HEK293 (cell line): ENCODE measurements around the gene TCTN2.

Experiments used
- CTCF ChIA-PET: fragments of 350-600 bp; formaldehyde crosslinking; extraction: SDS; loops from one replicate; lab custom pipeline; 2021; ENCODE audit warnings: antibody characterized with exemption; lab: Yijun Ruan, JAX
- POLR2A ChIA-PET: fragments of 300-600 bp; formaldehyde crosslinking; extraction: SDS; loops from one replicate; lab custom pipeline; 2020; ENCODE audit warnings: antibody characterized with exemption, inconsistent platforms; lab: Yijun Ruan, JAX
- H3K27ac ChIP-seq: fragments of 200-500 bp; sonication (Bioruptor generic); 2 replicates; pipeline ENCODE4 v1.5.1; 2014; ENCODE audit warnings: low read depth, low read length, control low read depth, inconsistent platforms; ENCODE audit errors: extremely low read depth
- H3K36me3 ChIP-seq, 2 experiments: fragments of 200-500 bp in 1 of 2; sonication (Bioruptor generic) in 1 of 2; 1 replicate in 1 of 2; 2 replicates in 1 of 2; pipeline ENCODE4 v1.5.1; 2014 to 2017; ENCODE audit warnings: inconsistent platforms in 2 of 2, low read length in 2 of 2; ENCODE audit not compliant: control insufficient read depth in 2 of 2, insufficient read depth in 1 of 2
- H3K4me1 ChIP-seq: fragments of 200-500 bp; sonication (Bioruptor generic); 2 replicates; pipeline ENCODE4 v1.5.1; 2014; ENCODE audit warnings: mild to moderate bottlenecking, low read length, inconsistent platforms; ENCODE audit not compliant: control insufficient read depth, insufficient read depth
- H3K4me3 ChIP-seq: 2 replicates; pipeline ENCODE4 v1.5.1; 2011; ENCODE audit warnings: low read depth, mild to moderate bottlenecking, control low read depth, low read length, moderate library complexity
- H3K9me3 ChIP-seq: fragments of 200-500 bp; sonication (Bioruptor generic); 2 replicates; pipeline ENCODE4 v1.5.1; 2014; ENCODE audit warnings: low read depth, low read length, inconsistent platforms; ENCODE audit not compliant: control insufficient read depth, insufficient read depth
- EGR2 ChIP-seq: fragments of 450-650 bp; formaldehyde crosslinking; IDR thresholded peaks from 2 replicates; pipeline ENCODE4 v1.5.1; 2016; ENCODE audit warnings: low read depth, missing biosample characterization, missing genetic modification characterization
- KLF7 ChIP-seq: fragments of 450-650 bp; formaldehyde crosslinking; IDR thresholded peaks from 2 replicates; pipeline ENCODE4 v1.5.1; 2016; ENCODE audit warnings: missing biosample characterization, missing genetic modification characterization, borderline replicate concordance
- RBAK ChIP-seq: fragments of 450-650 bp; formaldehyde crosslinking; IDR thresholded peaks from 2 replicates; pipeline ENCODE4 v1.5.1; 2016; ENCODE audit warnings: missing biosample characterization, missing genetic modification characterization
- SP2 ChIP-seq: fragments of 450-650 bp; formaldehyde crosslinking; IDR thresholded peaks from 2 replicates; pipeline ENCODE4 v1.5.1; 2016; ENCODE audit warnings: missing biosample characterization, missing genetic modification characterization
- SP3 ChIP-seq: fragments of 450-650 bp; formaldehyde crosslinking; IDR thresholded peaks from 2 replicates; pipeline ENCODE4 v1.5.1; 2016; ENCODE audit warnings: missing biosample characterization, missing genetic modification characterization
- TRIM28 ChIP-seq: IDR thresholded peaks from 2 replicates; pipeline ENCODE4 v1.6.1; 2011; ENCODE audit warnings: low read length, control low read depth, borderline replicate concordance
- YY1 ChIP-seq: fragments of 450-650 bp; formaldehyde crosslinking; IDR thresholded peaks from 2 replicates; pipeline ENCODE4 v1.5.1; 2018; ENCODE audit warnings: missing biosample characterization, missing genetic modification characterization
- ZBTB17 ChIP-seq: fragments of 450-650 bp; formaldehyde crosslinking; IDR thresholded peaks from 2 replicates; pipeline ENCODE4 v1.5.1; 2016; ENCODE audit warnings: missing biosample characterization, missing genetic modification characterization
- ZBTB48 ChIP-seq: fragments of 450-650 bp; formaldehyde crosslinking; IDR thresholded peaks from 2 replicates; pipeline ENCODE4 v1.5.1; 2016; ENCODE audit warnings: missing biosample characterization, missing genetic modification characterization
- ZEB2 ChIP-seq: fragments of 450-650 bp; formaldehyde crosslinking; IDR thresholded peaks from 2 replicates; pipeline ENCODE4 v1.5.1; 2016; ENCODE audit warnings: missing biosample characterization, missing genetic modification characterization
- ZNF155 ChIP-seq: fragments of 450-650 bp; formaldehyde crosslinking; IDR thresholded peaks from 2 replicates; pipeline ENCODE4 v1.5.1; 2016; ENCODE audit warnings: missing biosample characterization, missing genetic modification characterization
- ZNF214 ChIP-seq: fragments of 450-650 bp; formaldehyde crosslinking; IDR thresholded peaks from 2 replicates; pipeline ENCODE4 v1.5.1; 2017; ENCODE audit warnings: missing biosample characterization, mild to moderate bottlenecking, missing genetic modification characterization, borderline replicate concordance
- ZNF221 ChIP-seq: fragments of 450-650 bp; formaldehyde crosslinking; IDR thresholded peaks from 2 replicates; pipeline ENCODE4 v1.5.1; 2017; ENCODE audit warnings: missing biosample characterization, missing genetic modification characterization, borderline replicate concordance
- ZNF324 ChIP-seq: fragments of 450-650 bp; formaldehyde crosslinking; IDR thresholded peaks from 2 replicates; pipeline ENCODE4 v1.5.1; 2016; ENCODE audit warnings: missing biosample characterization, missing genetic modification characterization
- ZNF37A ChIP-seq: fragments of 450-650 bp; IDR thresholded peaks from 2 replicates; pipeline ENCODE4 v1.5.1; 2018; ENCODE audit warnings: missing biosample characterization, missing genetic modification characterization
- ZNF423 ChIP-seq: fragments of 450-650 bp; formaldehyde crosslinking; IDR thresholded peaks from 2 replicates; pipeline ENCODE4 v1.5.1; 2016; ENCODE audit warnings: missing biosample characterization, missing genetic modification characterization
- ZNF530 ChIP-seq: fragments of 450-650 bp; formaldehyde crosslinking; IDR thresholded peaks from 2 replicates; pipeline ENCODE4 v1.5.1; 2016; ENCODE audit warnings: low read depth, missing biosample characterization, missing genetic modification characterization
- ZNF548 ChIP-seq: fragments of 450-650 bp; formaldehyde crosslinking; IDR thresholded peaks from 2 replicates; pipeline ENCODE4 v1.5.1; 2016; ENCODE audit warnings: missing biosample characterization, missing genetic modification characterization
- ZNF600 ChIP-seq: fragments of 450-650 bp; formaldehyde crosslinking; IDR thresholded peaks from 2 replicates; pipeline ENCODE4 v1.5.1; 2016; ENCODE audit warnings: missing biosample characterization, missing genetic modification characterization
- ZNF76 ChIP-seq: fragments of 450-650 bp; formaldehyde crosslinking; IDR thresholded peaks from 2 replicates; pipeline ENCODE4; 2016; ENCODE audit warnings: low read depth, missing biosample characterization, missing genetic modification characterization, borderline replicate concordance
- ZNF777 ChIP-seq: fragments of 450-650 bp; formaldehyde crosslinking; IDR thresholded peaks from 2 replicates; pipeline ENCODE4 v1.5.1; 2017; ENCODE audit warnings: missing biosample characterization, missing genetic modification characterization, borderline replicate concordance
- TF ChIP-seq, protein P1 (sequence below): fragments of 450-650 bp; formaldehyde crosslinking; IDR thresholded peaks from 2 replicates; pipeline ENCODE4 v1.5.0; 2017; ENCODE audit warnings: missing biosample characterization, missing genetic modification characterization, borderline replicate concordance
- TF ChIP-seq, protein P2 (sequence below): fragments of 450-650 bp; formaldehyde crosslinking; IDR thresholded peaks from 2 replicates; pipeline ENCODE4 v1.5.1; 2016; ENCODE audit warnings: missing biosample characterization, missing genetic modification characterization
- TF ChIP-seq, protein P3 (sequence below): fragments of 450-650 bp; formaldehyde crosslinking; IDR thresholded peaks from 2 replicates; pipeline ENCODE4 v1.5.1; 2016; ENCODE audit warnings: missing biosample characterization, missing genetic modification characterization

TCTN2 gene

DNA sequence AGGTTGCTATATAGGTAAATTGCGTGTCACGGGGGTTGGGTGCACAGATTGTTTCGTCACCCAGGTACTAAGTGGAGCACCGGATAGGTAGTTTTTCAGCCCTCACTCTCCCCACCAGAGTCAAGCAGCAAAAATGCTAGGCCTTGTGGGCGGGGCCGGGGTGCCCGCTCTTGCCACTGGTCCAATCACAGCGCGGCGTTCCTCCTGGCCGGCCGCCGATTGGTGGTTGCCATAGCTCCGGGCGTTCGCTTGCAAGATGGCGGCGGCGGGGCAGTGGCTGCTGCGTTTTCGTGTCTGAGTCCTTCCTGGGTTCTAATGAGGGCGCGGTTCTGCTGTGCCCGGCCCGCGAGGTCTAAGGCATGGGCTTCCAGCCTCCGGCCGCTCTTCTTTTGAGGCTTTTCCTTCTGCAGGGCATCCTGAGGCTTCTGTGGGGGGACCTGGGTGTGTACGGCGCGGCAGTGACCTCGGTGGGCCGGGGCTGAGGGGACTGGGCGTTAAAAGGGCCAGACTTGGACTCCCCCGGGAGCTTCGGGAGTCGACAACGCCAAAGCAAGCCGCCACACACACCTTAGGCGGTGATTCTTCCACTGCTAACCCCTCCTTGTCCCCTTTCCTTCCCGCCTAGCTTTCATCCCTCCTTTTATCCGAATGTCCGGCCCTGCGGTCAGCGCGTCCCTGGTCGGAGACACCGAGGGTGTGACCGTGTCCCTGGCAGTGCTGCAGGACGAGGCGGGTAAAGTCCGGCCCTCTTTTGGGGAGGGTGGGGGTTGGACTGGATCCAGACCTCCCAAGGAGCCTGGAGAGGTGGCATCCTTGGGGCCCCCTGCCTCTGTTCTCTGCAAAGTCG lies at the start of gene TCTN2 (continued):
- TF ChIP-seq YY1 (tag by site-specific recombination) (peak; percentile 87), EGR2 (tag by site-specific recombination) (no peak), SP2 (tag by site-specific recombination) (peak; percentile 84), KLF7 (tag by site-specific recombination) (0 out of 2 replicates have a peak, but pooled peaks have one; percentile 45), SP3 (tag by site-specific recombination) (peak; percentile 35; the same call in 1 of the 2 replicates)
- TF ChIP-seq, protein P1, sequence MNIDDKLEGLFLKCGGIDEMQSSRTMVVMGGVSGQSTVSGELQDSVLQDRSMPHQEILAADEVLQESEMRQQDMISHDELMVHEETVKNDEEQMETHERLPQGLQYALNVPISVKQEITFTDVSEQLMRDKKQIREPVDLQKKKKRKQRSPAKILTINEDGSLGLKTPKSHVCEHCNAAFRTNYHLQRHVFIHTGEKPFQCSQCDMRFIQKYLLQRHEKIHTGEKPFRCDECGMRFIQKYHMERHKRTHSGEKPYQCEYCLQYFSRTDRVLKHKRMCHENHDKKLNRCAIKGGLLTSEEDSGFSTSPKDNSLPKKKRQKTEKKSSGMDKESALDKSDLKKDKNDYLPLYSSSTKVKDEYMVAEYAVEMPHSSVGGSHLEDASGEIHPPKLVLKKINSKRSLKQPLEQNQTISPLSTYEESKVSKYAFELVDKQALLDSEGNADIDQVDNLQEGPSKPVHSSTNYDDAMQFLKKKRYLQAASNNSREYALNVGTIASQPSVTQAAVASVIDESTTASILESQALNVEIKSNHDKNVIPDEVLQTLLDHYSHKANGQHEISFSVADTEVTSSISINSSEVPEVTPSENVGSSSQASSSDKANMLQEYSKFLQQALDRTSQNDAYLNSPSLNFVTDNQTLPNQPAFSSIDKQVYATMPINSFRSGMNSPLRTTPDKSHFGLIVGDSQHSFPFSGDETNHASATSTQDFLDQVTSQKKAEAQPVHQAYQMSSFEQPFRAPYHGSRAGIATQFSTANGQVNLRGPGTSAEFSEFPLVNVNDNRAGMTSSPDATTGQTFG (tag by site-specific recombination): no peak

DNA sequence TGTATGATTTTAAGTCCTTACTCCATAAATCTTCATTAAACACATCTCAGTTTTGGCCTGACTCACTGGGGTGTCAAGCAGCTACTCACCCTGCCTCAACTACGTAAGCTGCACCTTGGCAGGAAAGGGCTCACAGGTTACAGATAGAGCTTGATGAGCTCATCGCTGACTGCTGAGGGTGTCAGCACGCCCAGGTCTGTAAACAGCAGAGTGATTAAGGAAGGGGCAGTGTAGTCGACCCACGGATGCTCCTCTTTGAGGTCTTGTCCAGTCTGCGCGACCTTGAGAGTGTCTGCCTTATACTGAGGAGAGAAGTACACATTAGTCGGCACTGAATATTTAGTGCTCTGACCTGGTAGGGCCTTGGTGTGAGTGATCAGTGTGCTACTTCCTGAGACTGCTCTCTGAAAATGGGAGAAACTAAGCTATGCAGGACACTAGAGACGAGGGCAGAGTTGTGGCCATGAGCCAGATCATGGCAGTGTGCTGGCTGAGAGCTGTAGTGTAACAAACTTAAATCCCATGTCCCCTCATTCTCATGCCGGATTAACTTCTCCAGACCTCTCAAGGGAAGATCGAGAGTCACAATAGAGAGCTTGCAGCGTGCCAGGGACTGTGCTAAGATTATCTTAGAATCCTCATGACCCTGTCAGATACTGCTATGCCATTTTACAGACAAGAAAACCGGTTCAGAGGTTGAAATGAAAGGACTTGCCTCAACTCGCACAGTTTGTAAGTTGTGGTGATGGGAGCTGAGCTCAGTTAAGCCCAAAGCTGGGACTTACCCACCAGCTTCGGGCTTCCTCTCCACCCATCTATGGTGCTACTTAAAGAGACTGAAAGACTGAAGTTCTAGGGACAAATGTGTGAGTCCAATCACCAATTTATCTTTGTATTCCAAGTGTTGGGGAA lies 49.0 kb upstream of the TCTN2 start:
- H3K4me1 ChIP-seq: no peaks in the 10 kb centered on the region
- no peaks in the 10 kb centered on the region for H3K9me3 ChIP-seq
- H3K27ac ChIP-seq: no peak overlapping the region
- H3K4me3 ChIP-seq: no peak overlapping the region
- CTCF ChIA-PET: interaction anchor here (0.6 kb wide), 1 partner anchor 181 kb away, joined by 3 read pairs; no protein-coding TSS in a partner anchor
- peaks cover 73 to 90% of the 10 kb centered on the region in 2 experiments for H3K36me3 ChIP-seq
- peak; percentile 23; the same call in 1 of the 2 replicates for TF ChIP-seq ZNF600 (tag by site-specific recombination)
- peak; percentile 49; the same call in 1 of the 2 replicates for TF ChIP-seq ZBTB17 (tag by site-specific recombination)
- no peak for TF ChIP-seq ZEB2 (tag by site-specific recombination)
- POLR2A ChIA-PET: interaction anchor here (1.3 to 1.8 kb wide), 2 partner anchors 19 to 389 kb away, joined by 4 to 6 read pairs; partner anchors contain the start of genes DDX55, MPHOSPH9 and MTRFR

DNA sequence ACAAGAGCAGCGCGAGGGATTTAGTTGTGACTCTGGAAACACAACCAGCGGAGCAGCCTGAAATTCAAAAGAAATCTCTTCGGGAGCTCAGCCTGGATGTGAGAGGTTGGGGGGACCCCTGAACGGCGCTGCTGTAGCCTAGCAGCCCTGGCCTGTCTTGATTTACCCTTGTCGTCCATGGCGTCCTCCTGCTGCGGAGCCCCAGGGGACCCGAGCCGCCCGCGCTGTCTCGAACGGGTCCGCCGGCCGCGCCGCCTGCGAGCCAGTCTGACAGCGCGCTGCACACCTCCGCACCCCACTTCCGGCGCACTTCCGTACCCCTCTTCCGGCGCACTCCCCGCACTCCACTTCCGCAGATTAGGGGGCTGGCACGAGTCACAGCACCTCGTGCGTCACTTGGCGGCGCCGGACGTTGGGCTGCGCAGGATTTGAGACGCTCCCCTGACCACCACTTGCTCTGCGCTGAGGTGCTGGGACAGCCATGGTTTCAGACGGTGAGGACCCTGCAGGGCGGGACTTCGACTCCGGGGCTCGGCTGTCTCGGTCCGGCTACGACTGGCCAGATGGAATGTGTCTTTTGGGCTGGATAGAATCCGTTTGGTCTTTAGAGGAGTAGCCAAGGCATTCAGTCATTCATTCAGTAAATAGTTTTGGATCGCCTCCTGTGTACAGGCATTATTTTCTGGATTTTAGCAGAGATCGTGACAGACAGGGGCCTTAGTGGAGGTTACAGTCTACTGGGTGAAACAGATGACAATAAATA lies 37.4 kb upstream of the TCTN2 start, which contains the start of the genes EIF2B1 and GTF2H3:
Gene EIF2B1 (minus strand): TSS at position 308 of the 763 bp plus-strand sequence. CDS start 129 bp downstream, at position 179.
Gene GTF2H3 (plus strand): TSS at position 451 of the 763 bp plus-strand sequence. CDS start 31 bp downstream, at position 482.
- Histone ChIP-seq H3K4me3 (peak within 1 kb of the TSS; percentile 71), H3K27ac (peak within 1 kb of the TSS; percentile 89), H3K36me3 (peaks cover 24% of the 10 kb centered on the region in 2 experiments), H3K9me3 (no peaks in the 10 kb centered on the region), H3K4me1 (0 out of 2 replicates have a peak, but pooled peaks cover 5% of the 10 kb centered on the region)
- POLR2A ChIA-PET: interaction anchor here (0.6 to 1.2 kb wide), 3 partner anchors 10 to 293 kb away, joined by 4 to 6 read pairs (median 5); partner anchors contain the start of gene ATP6V0A2
- CTCF ChIA-PET: no interaction called here
- TF ChIP-seq ZNF530 (no peak), ZNF155 (tag by site-specific recombination) (no peak), ZNF76 (peak; percentile 77), ZNF214 (tag by site-specific recombination) (no peak), ZNF37A (tag by site-specific recombination) (no peak), RBAK (tag by site-specific recombination) (no peak), ZNF324 (tag by site-specific recombination) (no peak), ZNF423 (tag by site-specific recombination) (peak; percentile 53; the same call in 1 of the 2 replicates), TRIM28 (no peak), ZNF221 (tag by site-specific recombination) (no peak), ZNF548 (tag by site-specific recombination) (no peak), ZBTB48 (peak; percentile 90), ZNF777 (no peak)
- TF ChIP-seq, protein P2, sequence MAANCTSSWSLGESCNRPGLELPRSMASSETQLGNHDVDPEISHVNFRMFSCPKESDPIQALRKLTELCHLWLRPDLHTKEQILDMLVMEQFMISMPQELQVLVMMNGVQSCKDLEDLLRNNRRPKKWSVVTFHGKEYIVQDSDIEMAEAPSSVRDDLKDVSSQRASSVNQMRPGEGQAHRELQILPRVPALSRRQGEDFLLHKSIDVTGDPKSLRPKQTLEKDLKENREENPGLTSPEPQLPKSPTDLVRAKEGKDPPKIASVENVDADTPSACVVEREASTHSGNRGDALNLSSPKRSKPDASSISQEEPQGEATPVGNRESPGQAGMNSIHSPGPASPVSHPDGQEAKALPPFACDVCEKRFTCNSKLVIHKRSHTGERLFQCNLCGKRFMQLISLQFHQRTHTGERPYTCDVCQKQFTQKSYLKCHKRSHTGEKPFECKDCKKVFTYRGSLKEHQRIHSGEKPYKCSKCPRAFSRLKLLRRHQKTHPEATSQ: 0 out of 2 replicates have a peak, but pooled peaks have one; percentile 11
- TF ChIP-seq, protein P3, sequence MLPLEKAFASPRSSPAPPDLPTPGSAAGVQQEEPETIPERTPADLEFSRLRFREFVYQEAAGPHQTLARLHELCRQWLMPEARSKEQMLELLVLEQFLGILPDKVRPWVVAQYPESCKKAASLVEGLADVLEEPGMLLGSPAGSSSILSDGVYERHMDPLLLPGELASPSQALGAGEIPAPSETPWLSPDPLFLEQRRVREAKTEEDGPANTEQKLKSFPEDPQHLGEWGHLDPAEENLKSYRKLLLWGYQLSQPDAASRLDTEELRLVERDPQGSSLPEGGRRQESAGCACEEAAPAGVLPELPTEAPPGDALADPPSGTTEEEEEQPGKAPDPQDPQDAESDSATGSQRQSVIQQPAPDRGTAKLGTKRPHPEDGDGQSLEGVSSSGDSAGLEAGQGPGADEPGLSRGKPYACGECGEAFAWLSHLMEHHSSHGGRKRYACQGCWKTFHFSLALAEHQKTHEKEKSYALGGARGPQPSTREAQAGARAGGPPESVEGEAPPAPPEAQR (tag by site-specific recombination): no peak
